CD14-positive monocyte (primary cell): ENCODE measurements around the gene ZNF639. TPM values are rescaled to one million over a fixed set of nuclear protein-coding genes. Genes with fewer than 3 reads are reported as not detected.

ENCODE experiments used
- DNase-seq, 3 donors: peaks; one replicate each; pipeline ENCODE4 v3.0.0-alpha.2; 2011 to 2022
- H2AFZ ChIP-seq: 2 replicates; pipeline ENCODE4 v1.6.0; 2012; ENCODE audit warnings: mild to moderate bottlenecking, low read depth, low read length, inconsistent platforms; ENCODE audit not compliant: insufficient read depth, poor library complexity, severe bottlenecking
- H3K27ac ChIP-seq, 2 donors: 1 replicate in 1 of 2; 2 replicates in 1 of 2; pipeline ENCODE4 v1.5.1; 2012 to 2013; ENCODE audit warnings: low read length in 2 of 2, control low read depth in 1 of 2, inconsistent platforms in 1 of 2, low read depth in 1 of 2, mild to moderate bottlenecking in 1 of 2
- H3K27me3 ChIP-seq, 2 donors: one replicate each; pipeline versions ENCODE4 v1.6.0 to v1.6.1; 2011 to 2013; ENCODE audit warnings: low read length in 2 of 2; ENCODE audit not compliant: control insufficient read depth in 2 of 2, insufficient read depth in 2 of 2
- H3K36me3 ChIP-seq, 2 donors: replicated peaks in 1 of 2; 1 replicate in 1 of 2; 2 replicates in 1 of 2; pipeline versions ENCODE4 v1.5.1 to v1.6.1; 2012 to 2013; ENCODE audit warnings: low read length in 2 of 2, control low read depth in 1 of 2, inconsistent platforms in 1 of 2, mild to moderate bottlenecking in 1 of 2; ENCODE audit not compliant: insufficient read depth in 2 of 2, control insufficient read depth in 1 of 2
- H3K4me1 ChIP-seq, 2 donors: 1 replicate in 1 of 2; 2 replicates in 1 of 2; pipeline versions ENCODE4 v1.5.1 to v1.6.1; 2012 to 2013; ENCODE audit warnings: low read length in 2 of 2, control low read depth in 1 of 2, inconsistent platforms in 1 of 2, mild to moderate bottlenecking in 1 of 2, moderate library complexity in 1 of 2; ENCODE audit not compliant: insufficient read depth in 2 of 2, control insufficient read depth in 1 of 2
- H3K4me2 ChIP-seq: replicated peaks from 2 replicates; pipeline ENCODE3; 2012; ENCODE audit warnings: low read length, moderate library complexity, mild to moderate bottlenecking; ENCODE audit not compliant: poor library complexity, severe bottlenecking; ENCODE audit errors: extremely low read depth
- H3K4me3 ChIP-seq, 3 experiments: fragments of 200-600 bp in 1 of 3; sonication (generic) in 1 of 3; replicated peaks in 1 of 3; 1 replicate in 2 of 3; 2 replicates in 1 of 3; pipeline ENCODE4 v1.5.1; 2011 to 2013; ENCODE audit warnings: low read length in 3 of 3, mild to moderate bottlenecking in 3 of 3, control low read depth in 2 of 3, low read depth in 2 of 3, inconsistent platforms in 1 of 3, moderate library complexity in 1 of 3
- H3K79me2 ChIP-seq: 2 replicates; pipeline ENCODE4 v1.6.0; 2012; ENCODE audit warnings: mild to moderate bottlenecking, control low read depth, inconsistent platforms, low read length, moderate library complexity; ENCODE audit not compliant: insufficient read depth
- H3K9ac ChIP-seq: 2 replicates; pipeline ENCODE4 v1.6.0; 2017; ENCODE audit warnings: low read length, mild to moderate bottlenecking; ENCODE audit not compliant: insufficient read depth, poor library complexity, severe bottlenecking
- H3K9me3 ChIP-seq, 2 donors: replicated peaks in 1 of 2; 1 replicate in 1 of 2; 2 replicates in 1 of 2; pipeline versions ENCODE4 v1.5.1 to v1.6.1; 2012 to 2013; ENCODE audit warnings: low read length in 2 of 2, control low read depth in 1 of 2; ENCODE audit not compliant: control insufficient read depth in 1 of 2, insufficient read depth in 1 of 2
- H4K20me1 ChIP-seq: 2 replicates; pipeline ENCODE4 v1.6.0; 2012; ENCODE audit warnings: mild to moderate bottlenecking, low read length, control low read depth, moderate library complexity; ENCODE audit not compliant: insufficient read depth
- H3K27ac Mint-ChIP-seq, 7 donors: one replicate each; pipeline ENCODE4 v1.8.0; 2020; ENCODE audit warnings: mild to moderate bottlenecking in 7 of 7, mixed read lengths in 7 of 7, moderate library complexity in 6 of 7, inconsistent platforms in 2 of 7
- H3K27me3 Mint-ChIP-seq, 3 donors: one replicate each; pipeline ENCODE4 v1.8.0; 2021 to 2022; ENCODE audit warnings: low read depth in 3 of 3, mild to moderate bottlenecking in 3 of 3, mixed read lengths in 3 of 3, moderate library complexity in 3 of 3, inconsistent platforms in 1 of 3
- H3K36me3 Mint-ChIP-seq, 2 donors: one replicate each; pipeline ENCODE4 v1.8.0; 2020; ENCODE audit warnings: mixed read lengths in 2 of 2, inconsistent platforms in 1 of 2, mild to moderate bottlenecking in 1 of 2
- H3K4me1 Mint-ChIP-seq: one replicate; pipeline ENCODE4 v1.8.0; 2020; ENCODE audit warnings: mild to moderate bottlenecking, mixed read lengths
- H3K4me3 Mint-ChIP-seq, 2 donors: one replicate each; pipeline ENCODE4 v1.8.0; 2020; ENCODE audit warnings: mild to moderate bottlenecking in 2 of 2, mixed read lengths in 2 of 2, moderate library complexity in 1 of 2
- H3K9me3 Mint-ChIP-seq, 7 donors: one replicate each; pipeline ENCODE4 v1.8.0; 2020 to 2022; ENCODE audit warnings: mixed read lengths in 7 of 7, mild to moderate bottlenecking in 6 of 7, moderate library complexity in 6 of 7, inconsistent platforms in 2 of 7
- CTCF ChIP-seq: fragments of 200-600 bp; IDR thresholded peaks from one replicate; pipeline ENCODE4 v1.8.0; 2022; ENCODE audit warnings: antibody characterized with exemption, mild to moderate bottlenecking
- WGBS: methylation state at CpG from one replicate; pipeline ENCODE4 v1.1.5; 2013; ENCODE audit warnings: missing lambda C conversion rate; ENCODE audit not compliant: insufficient coverage; 5-methylcytosine and 5-hydroxymethylcytosine counted together
- intact Hi-C, 2 donors: fragments of 100-400 bp; cut with micrococcal nuclease; formaldehyde crosslinking; loops; one replicate each; pipeline versions ENCODE4 v1.15.0 to v1.15.1; 2023
- polyA plus RNA-seq, 3 donors: library from polyadenylated mRNA; depleted of rRNA in 1 of 3; unstranded in 2 of 3; stranded (reverse) in 1 of 3; fragments of 300-500 nt in 2 of 3; fragments of >200 nt in 1 of 3; fragmentation: Illumina TruSeq in 2 of 3; gene quantifications; 1 replicate in 2 of 3; 2 replicates in 1 of 3; pipeline ENCODE4 v1.2.3, GENCODE V29; 2012 to 2021

Gene ZNF639
- polyA plus RNA-seq, 3 donors: 9.4 to 17.9 (median 17.7) TPM

- no peak for TF ChIP-seq CTCF
- no peaks in the 10 kb centered on the region for H3K27me3 Mint-ChIP-seq
- H3K36me3 Mint-ChIP-seq: peaks cover 52 to 77% of the 10 kb centered on the region in 2 donors
- no peaks in the 10 kb centered on the region for H3K4me1 ChIP-seq
- peaks cover 20% of the 10 kb centered on the region for H3K79me2 ChIP-seq
- no peaks in the 10 kb centered on the region for H3K9me3 Mint-ChIP-seq
- no peak overlapping the region for H3K4me3 Mint-ChIP-seq
- DNase-seq: no peak
- H2AFZ ChIP-seq: no peak overlapping the region
- WGBS: no CpG with 5 or more reads among the region's 1 CpG
- no peaks in the 10 kb centered on the region for H3K27me3 ChIP-seq
- H3K27ac ChIP-seq: no peak overlapping the region
- no peaks in the 10 kb centered on the region for H4K20me1 ChIP-seq
- no peak overlapping the region for H3K9ac ChIP-seq
- intact Hi-C loops: no loop called here
- H3K27ac Mint-ChIP-seq: peak overlapping the region in 1 of 7 donors; percentile 21
- no peaks in the 10 kb centered on the region for H3K4me1 Mint-ChIP-seq
- no peaks in the 10 kb centered on the region for H3K9me3 ChIP-seq
- H3K4me3 ChIP-seq: no peak overlapping the region
- no peak overlapping the region for H3K4me2 ChIP-seq
- H3K36me3 ChIP-seq: peaks cover 57 to 78% of the 10 kb centered on the region in 2 donors
Observed at GRCh38 chr3:179330438-179330837, 7.6 kb downstream of the ZNF639 start.

GRCh38 chr3:179332240-179332639 lies 9.4 kb downstream of the ZNF639 start:
- Mint-ChIP-seq H3K9me3 (peaks cover 0 to under 1% (median 0%) of the 10 kb centered on the region in 7 donors), H3K27ac (peak overlapping the region in 1 of 7 donors; percentile 42), H3K4me3 (no peak overlapping the region), H3K36me3 (peaks cover 55 to 83% of the 10 kb centered on the region in 2 donors), H3K4me1 (no peaks in the 10 kb centered on the region), H3K27me3 (no peaks in the 10 kb centered on the region)
- TF ChIP-seq CTCF: no peak
- peaks cover 5% of the 10 kb centered on the region for H3K79me2 ChIP-seq
- H3K36me3 ChIP-seq: peaks cover 59 to 92% of the 10 kb centered on the region in 2 donors
- no peak overlapping the region for H3K27ac ChIP-seq
- H3K4me2 ChIP-seq: no peak overlapping the region
- no peak overlapping the region for H2AFZ ChIP-seq
- WGBS: no CpG with 5 or more reads among the region's 4 CpGs
- no peaks in the 10 kb centered on the region for H4K20me1 ChIP-seq
- no peaks in the 10 kb centered on the region for H3K9me3 ChIP-seq
- H3K4me1 ChIP-seq: no peaks in the 10 kb centered on the region
- no peak for DNase-seq
- H3K9ac ChIP-seq: no peak overlapping the region
- intact Hi-C loops: no loop called here
- no peaks in the 10 kb centered on the region for H3K27me3 ChIP-seq
- no peak overlapping the region for H3K4me3 ChIP-seq
